Activated CD4-positive, alpha-beta T cell treated with anti-CD3 and anti-CD28 coated beads, Interleukin-2, amount 50 U/mL, for 24 hours (primary cell): Measurements from ENCODE around the gene TSHZ3.

Experiments
- DNase-seq, 2 donors: peaks; one replicate each; pipeline ENCODE4 v3.0.0-alpha.2; 2020; ENCODE audit warnings: low read depth in 1 of 2, low spot score in 1 of 2

TSHZ3 gene

GRCh38 chr19:31252441-31252840, 96.8 kb downstream of the TSHZ3 start:
- DNase-seq, result no peak

- DNase-seq, result no peak
Measured at GRCh38 chr19:31249217-31249616, 100.0 kb downstream of the TSHZ3 start.

- no peak for DNase-seq
Measured at GRCh38 chr19:31235806-31236205, 113.4 kb downstream of the TSHZ3 start.

- no peak for DNase-seq
Measured at GRCh38 chr19:31233295-31233800, 115.9 kb downstream of the TSHZ3 start.

GRCh38 chr19:31232871-31233270, 116.4 kb downstream of the TSHZ3 start:
- DNase-seq, result no peak

GRCh38 chr19:31232180-31232579, 117.1 kb downstream of the TSHZ3 start:
- no peak for DNase-seq

- DNase-seq, result no peak
Measured at GRCh38 chr19:31231237-31231636, 118.0 kb downstream of the TSHZ3 start.

- DNase-seq, result no peak
Measured at GRCh38 chr19:31226151-31226935, 122.9 kb downstream of the TSHZ3 start.
